Thoracic aorta (tissue), 2 donors: ENCODE results near the gene ZNF646. TPM values are rescaled to one million over a fixed set of nuclear protein-coding genes. Genes with fewer than 3 reads are reported as not detected.

Source experiments
- ATAC-seq: fragments of 150-250 bp; one replicate; pipeline ENCODE4 v1.8.0; 2017; ENCODE audit warnings: low read depth; ENCODE audit not compliant: insufficient number of reproducible peaks, low FRiP score
- DNase-seq: peaks from one replicate; pipeline ENCODE4 v3.0.0-alpha.2; 2020; ENCODE audit warnings: low spot score
- H3K27ac ChIP-seq, 2 donors: fragments of 200-600 bp; sonication (generic); 1 replicate in 1 of 2; 2 replicates in 1 of 2; pipeline ENCODE4 v1.5.1; 2016; ENCODE audit warnings: mild to moderate bottlenecking in 2 of 2, moderate library complexity in 2 of 2
- H3K27me3 ChIP-seq: fragments of 200-600 bp; sonication (generic); replicated peaks from 2 replicates; pipeline ENCODE4 v1.6.0; 2016; ENCODE audit warnings: mild to moderate bottlenecking; ENCODE audit not compliant: insufficient read depth
- H3K36me3 ChIP-seq: fragments of 200-600 bp; sonication (generic); one replicate; pipeline ENCODE4 v1.5.1; 2016
- H3K4me1 ChIP-seq, 2 donors: fragments of 200-600 bp; sonication (generic); 1 replicate in 1 of 2; 2 replicates in 1 of 2; pipeline versions ENCODE4 v1.5.1 to v1.6.0; 2016; ENCODE audit warnings: low read depth in 2 of 2, mild to moderate bottlenecking in 1 of 2; ENCODE audit not compliant: control insufficient read depth in 1 of 2
- H3K4me3 ChIP-seq: fragments of 200-600 bp; sonication (generic); 2 replicates; pipeline ENCODE4 v1.5.1; 2016; ENCODE audit warnings: mild to moderate bottlenecking
- H3K9me3 ChIP-seq: fragments of 200-600 bp; sonication (generic); 2 replicates; pipeline ENCODE4 v1.5.1; 2016
- CTCF ChIP-seq: fragments of 200-600 bp; sonication (generic); IDR thresholded peaks from one replicate; pipeline ENCODE4 v1.5.1; 2019; ENCODE audit warnings: antibody characterized with exemption
- total RNA-seq, 2 donors: library from RNA; depleted of rRNA; stranded (reverse); fragments of >200 nt; gene quantifications; one replicate each; pipeline versions ENCODE4 v1.1.0 to v1.2.3, GENCODE V29; 2016

Gene ZNF646
- total RNA-seq, 2 donors from 2014 or later, result 10.2 to 17.9 TPM

- Histone ChIP-seq H3K4me1 (peaks cover 2 to 20% of the 10 kb centered on the region in 2 donors), H3K27ac (no peak overlapping the region), H3K9me3 (no peaks in the 10 kb centered on the region), H3K36me3 (peaks cover 62% of the 10 kb centered on the region), H3K27me3 (no peaks in the 10 kb centered on the region), H3K4me3 (no peak overlapping the region)
- ATAC-seq, result no peak
- no peak for TF ChIP-seq CTCF
- DNase-seq, result no peak
Observed at GRCh38 chr16:31079342-31079944, 5.2 kb downstream of the ZNF646 start.

- no peaks in the 10 kb centered on the region for H3K27me3 ChIP-seq
- no peak for TF ChIP-seq CTCF
- no peak overlapping the region for H3K4me3 ChIP-seq
- ATAC-seq, result no peak
- no peaks in the 10 kb centered on the region for H3K9me3 ChIP-seq
- no peak for DNase-seq
- peaks cover 62% of the 10 kb centered on the region for H3K36me3 ChIP-seq
- H3K4me1 ChIP-seq, result peaks cover 2 to 15% of the 10 kb centered on the region in 2 donors
- H3K27ac ChIP-seq, result no peak overlapping the region
Observed at GRCh38 chr16:31080035-31080629, 5.9 kb downstream of the ZNF646 start.

DNA sequence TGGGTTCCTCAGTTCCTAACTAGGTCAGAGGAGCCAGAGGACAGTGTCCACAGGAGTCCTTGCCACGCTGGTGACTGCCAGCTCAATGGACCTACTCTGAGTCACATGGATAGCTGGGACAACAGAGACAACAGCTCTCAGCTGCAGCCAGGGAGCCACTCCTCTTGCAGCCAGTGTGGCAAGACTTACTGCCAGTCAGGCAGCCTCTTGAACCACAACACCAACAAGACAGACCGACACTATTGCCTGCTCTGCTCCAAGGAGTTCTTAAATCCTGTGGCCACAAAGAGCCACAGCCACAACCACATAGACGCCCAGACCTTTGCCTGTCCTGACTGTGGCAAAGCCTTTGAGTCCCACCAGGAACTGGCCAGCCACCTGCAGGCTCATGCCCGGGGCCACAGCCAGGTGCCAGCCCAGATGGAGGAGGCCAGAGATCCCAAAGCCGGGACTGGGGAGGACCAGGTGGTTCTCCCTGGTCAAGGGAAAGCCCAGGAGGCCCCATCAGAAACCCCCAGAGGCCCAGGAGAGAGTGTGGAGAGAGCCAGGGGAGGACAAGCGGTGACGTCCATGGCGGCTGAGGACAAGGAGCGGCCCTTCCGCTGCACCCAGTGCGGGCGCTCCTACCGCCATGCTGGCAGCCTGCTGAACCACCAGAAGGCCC is 6.7 kb downstream of the ZNF646 start:
- Histone ChIP-seq H3K4me1 (peaks cover 0 to 8% of the 10 kb centered on the region in 2 donors), H3K36me3 (peaks cover 62% of the 10 kb centered on the region), H3K9me3 (no peaks in the 10 kb centered on the region), H3K4me3 (no peak overlapping the region), H3K27ac (no peak overlapping the region), H3K27me3 (no peaks in the 10 kb centered on the region)
- no peak for TF ChIP-seq CTCF
- no peak for ATAC-seq
- no peak for DNase-seq

DNA sequence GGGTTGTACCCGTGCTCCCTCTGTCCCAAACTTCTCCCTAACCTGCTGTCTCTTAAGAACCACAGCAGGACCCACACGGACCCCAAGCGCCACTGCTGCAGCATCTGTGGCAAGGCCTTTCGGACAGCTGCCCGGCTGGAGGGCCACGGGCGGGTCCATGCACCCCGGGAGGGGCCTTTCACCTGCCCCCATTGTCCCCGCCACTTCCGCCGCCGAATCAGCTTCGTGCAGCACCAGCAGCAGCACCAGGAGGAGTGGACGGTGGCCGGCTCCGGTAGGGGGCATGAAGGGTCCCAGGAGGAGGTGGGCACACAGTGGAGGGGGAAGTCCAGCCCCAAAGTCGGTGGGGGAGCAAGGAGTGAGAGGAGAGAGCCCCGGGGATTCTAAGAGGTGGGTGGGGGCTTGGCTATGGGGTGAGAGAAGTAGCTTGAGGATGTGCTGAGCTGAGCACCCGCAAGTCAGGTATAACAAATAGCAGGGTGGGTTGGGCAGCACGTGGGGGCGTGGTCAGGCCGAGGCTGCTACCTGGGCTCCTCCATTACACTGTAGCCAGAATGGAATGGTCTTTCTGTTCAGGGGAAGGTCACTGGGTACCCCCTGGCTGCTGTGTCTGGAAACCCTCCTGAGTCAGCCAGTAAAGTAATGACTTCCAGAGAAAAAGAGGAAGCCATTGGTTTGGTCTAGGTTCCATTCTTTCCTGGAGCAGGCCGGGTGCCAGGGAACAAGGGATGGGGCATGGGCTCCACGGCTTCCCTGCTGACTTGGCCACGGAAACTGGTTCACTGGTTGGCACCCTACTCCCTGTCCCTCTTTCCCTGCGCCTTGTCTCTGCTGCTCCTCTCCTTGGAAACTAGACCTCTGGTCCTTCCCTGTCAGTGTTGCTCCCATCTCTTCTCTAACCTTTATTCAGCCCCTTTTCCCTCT is 7.5 kb downstream of the ZNF646 start:
- Histone ChIP-seq H3K36me3 (peaks cover 57% of the 10 kb centered on the region), H3K27me3 (no peaks in the 10 kb centered on the region), H3K4me3 (no peak overlapping the region), H3K27ac (no peak overlapping the region), H3K4me1 (peaks cover 0 to 7% of the 10 kb centered on the region in 2 donors), H3K9me3 (no peaks in the 10 kb centered on the region)
- ATAC-seq (no peak), DNase-seq (no peak)
- no peak for TF ChIP-seq CTCF
